Fibroblast of lung (primary cell): Measurements from ENCODE around the gene ENTR1. TPM values are rescaled to one million over a fixed set of nuclear protein-coding genes. Genes with fewer than 3 reads are reported as not detected.

Experiments
- DNase-seq, 2 donors: peaks; one replicate each; pipeline versions ENCODE4 v3.0.0 to v3.0.0-alpha.2; 2010; ENCODE audit warnings: low read depth in 2 of 2
- H2AFZ ChIP-seq: 2 replicates; pipeline ENCODE4 v1.5.1; 2012; ENCODE audit warnings: low read length, control low read depth, inconsistent platforms
- H3K27ac ChIP-seq: 2 replicates; pipeline ENCODE4 v1.5.1; 2011; ENCODE audit warnings: low read length, control low read depth; ENCODE audit not compliant: insufficient read depth
- H3K27me3 ChIP-seq: 2 replicates; pipeline ENCODE4 v1.5.1; 2011; ENCODE audit warnings: mild to moderate bottlenecking, low read length; ENCODE audit not compliant: control insufficient read depth, insufficient read depth
- H3K36me3 ChIP-seq: 2 replicates; pipeline ENCODE4 v1.5.1; 2011; ENCODE audit warnings: low read length; ENCODE audit not compliant: control insufficient read depth, insufficient read depth
- H3K4me1 ChIP-seq: 2 replicates; pipeline ENCODE4 v1.5.1; 2011; ENCODE audit warnings: low read length; ENCODE audit not compliant: control insufficient read depth, insufficient read depth; ENCODE audit errors: extremely low read depth
- H3K4me2 ChIP-seq: 2 replicates; pipeline ENCODE4 v1.5.1; 2011; ENCODE audit warnings: low read length, control low read depth; ENCODE audit not compliant: insufficient read depth; ENCODE audit errors: extremely low read depth
- H3K4me3 ChIP-seq, 4 experiments: fragments of 200-600 bp in 1 of 4; sonication (generic) in 1 of 4; replicated peaks in 1 of 4; 2 replicates each; pipeline ENCODE4 v1.5.1; 2011 to 2016; ENCODE audit warnings: low read length in 4 of 4, low read depth in 3 of 4, mild to moderate bottlenecking in 3 of 4, control low read depth in 2 of 4, inconsistent platforms in 1 of 4, mixed read lengths in 1 of 4; ENCODE audit not compliant: insufficient read depth in 1 of 4; ENCODE audit errors: control extremely low read depth in 1 of 4
- H3K79me2 ChIP-seq: 2 replicates; pipeline ENCODE4 v1.5.1; 2012; ENCODE audit warnings: mild to moderate bottlenecking, low read length, inconsistent platforms; ENCODE audit not compliant: control insufficient read depth, insufficient read depth
- H3K9ac ChIP-seq: 2 replicates; pipeline ENCODE4 v1.5.1; 2011; ENCODE audit warnings: mild to moderate bottlenecking, low read length, control low read depth; ENCODE audit not compliant: insufficient read depth
- H3K9me3 ChIP-seq: 2 replicates; pipeline ENCODE4 v1.5.1; 2012; ENCODE audit warnings: low read depth, low read length; ENCODE audit not compliant: control insufficient read depth, insufficient read depth
- H4K20me1 ChIP-seq: 2 replicates; pipeline ENCODE4 v1.5.1; 2011; ENCODE audit warnings: low read length; ENCODE audit not compliant: control insufficient read depth, insufficient read depth; ENCODE audit errors: extremely low read depth
- EZH2 ChIP-seq: IDR thresholded peaks from 2 replicates; pipeline ENCODE4 v1.5.1; 2012; ENCODE audit warnings: low read length, control low read depth, mild to moderate bottlenecking; ENCODE audit errors: missing control alignments
- polyA plus RNA-seq, 2 donors: library from polyadenylated mRNA; depleted of rRNA in 1 of 2; stranded (reverse) in 1 of 2; unstranded in 1 of 2; fragments of >200 nt; gene quantifications; 2 replicates each; pipeline ENCODE4 v1.2.1, GENCODE V29; 2011 to 2012; ENCODE audit warnings: missing spikeins in 1 of 2
- total RNA-seq: library from RNA; depleted of rRNA; stranded (reverse); fragments of >200 nt; gene quantifications from 2 replicates; pipeline ENCODE4 v1.2.1, GENCODE V29; 2014
- TF ChIP-seq, protein P1 (sequence below), 2 donors: IDR thresholded peaks in 1 of 2; conservative IDR thresholded peaks in 1 of 2; 1 replicate in 1 of 2; 2 replicates in 1 of 2; pipeline ENCODE4 v1.5.1; 2011 to 2012; ENCODE audit warnings: low read length in 2 of 2, control low read depth in 1 of 2, inconsistent platforms in 1 of 2, low read depth in 1 of 2, mild to moderate bottlenecking in 1 of 2

The ENTR1 gene
- total and polyA plus RNA-seq, 2 donors (not counting 1 experiment from before 2014, with no cell fraction given) = 24.5 to 31.9 TPM

DNA sequence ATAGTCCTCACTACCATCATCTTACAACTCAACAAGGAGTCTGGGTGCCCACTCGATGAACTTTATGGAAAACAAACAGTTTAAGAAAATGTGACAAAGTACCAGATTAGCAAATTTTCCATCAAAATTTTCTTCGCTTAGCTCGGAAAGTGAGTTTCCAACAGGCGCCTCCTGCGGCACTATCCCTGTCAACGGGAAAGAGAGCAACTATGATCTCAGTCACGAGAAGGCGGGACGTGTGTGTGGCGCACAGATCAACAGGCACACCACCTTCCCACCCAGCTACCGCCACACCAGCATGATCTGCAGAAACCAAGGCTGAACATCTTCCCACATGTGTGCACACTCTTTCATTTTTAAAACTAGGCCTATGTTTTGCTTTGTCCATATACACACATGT, 42.9 kb upstream of the ENTR1 start:
- no peak for DNase-seq
- H3K27me3 ChIP-seq = no peaks in the 10 kb centered on the region
- no peaks in the 10 kb centered on the region for H3K4me1 ChIP-seq
- H3K27ac ChIP-seq = no peak overlapping the region
- no peaks in the 10 kb centered on the region for H3K79me2 ChIP-seq
- no peak overlapping the region for H3K4me3 ChIP-seq
- no peaks in the 10 kb centered on the region for H3K9me3 ChIP-seq
- no peak for TF ChIP-seq EZH2
- TF ChIP-seq, protein P1, sequence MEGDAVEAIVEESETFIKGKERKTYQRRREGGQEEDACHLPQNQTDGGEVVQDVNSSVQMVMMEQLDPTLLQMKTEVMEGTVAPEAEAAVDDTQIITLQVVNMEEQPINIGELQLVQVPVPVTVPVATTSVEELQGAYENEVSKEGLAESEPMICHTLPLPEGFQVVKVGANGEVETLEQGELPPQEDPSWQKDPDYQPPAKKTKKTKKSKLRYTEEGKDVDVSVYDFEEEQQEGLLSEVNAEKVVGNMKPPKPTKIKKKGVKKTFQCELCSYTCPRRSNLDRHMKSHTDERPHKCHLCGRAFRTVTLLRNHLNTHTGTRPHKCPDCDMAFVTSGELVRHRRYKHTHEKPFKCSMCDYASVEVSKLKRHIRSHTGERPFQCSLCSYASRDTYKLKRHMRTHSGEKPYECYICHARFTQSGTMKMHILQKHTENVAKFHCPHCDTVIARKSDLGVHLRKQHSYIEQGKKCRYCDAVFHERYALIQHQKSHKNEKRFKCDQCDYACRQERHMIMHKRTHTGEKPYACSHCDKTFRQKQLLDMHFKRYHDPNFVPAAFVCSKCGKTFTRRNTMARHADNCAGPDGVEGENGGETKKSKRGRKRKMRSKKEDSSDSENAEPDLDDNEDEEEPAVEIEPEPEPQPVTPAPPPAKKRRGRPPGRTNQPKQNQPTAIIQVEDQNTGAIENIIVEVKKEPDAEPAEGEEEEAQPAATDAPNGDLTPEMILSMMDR (conservative IDR thresholded peaks at IDR 0.05 in 1 of 2, IDR thresholded peaks at IDR 0.05 in 1 of 2; ENCODE audit: low read depth in 1 of 2, low read length in 2 of 2) = no peak
- H3K36me3 ChIP-seq = peaks cover 40% of the 10 kb centered on the region
- no peaks in the 10 kb centered on the region for H4K20me1 ChIP-seq
- H3K9ac ChIP-seq = no peak overlapping the region
- no peak overlapping the region for H2AFZ ChIP-seq
- H3K4me2 ChIP-seq = no peak overlapping the region

DNA sequence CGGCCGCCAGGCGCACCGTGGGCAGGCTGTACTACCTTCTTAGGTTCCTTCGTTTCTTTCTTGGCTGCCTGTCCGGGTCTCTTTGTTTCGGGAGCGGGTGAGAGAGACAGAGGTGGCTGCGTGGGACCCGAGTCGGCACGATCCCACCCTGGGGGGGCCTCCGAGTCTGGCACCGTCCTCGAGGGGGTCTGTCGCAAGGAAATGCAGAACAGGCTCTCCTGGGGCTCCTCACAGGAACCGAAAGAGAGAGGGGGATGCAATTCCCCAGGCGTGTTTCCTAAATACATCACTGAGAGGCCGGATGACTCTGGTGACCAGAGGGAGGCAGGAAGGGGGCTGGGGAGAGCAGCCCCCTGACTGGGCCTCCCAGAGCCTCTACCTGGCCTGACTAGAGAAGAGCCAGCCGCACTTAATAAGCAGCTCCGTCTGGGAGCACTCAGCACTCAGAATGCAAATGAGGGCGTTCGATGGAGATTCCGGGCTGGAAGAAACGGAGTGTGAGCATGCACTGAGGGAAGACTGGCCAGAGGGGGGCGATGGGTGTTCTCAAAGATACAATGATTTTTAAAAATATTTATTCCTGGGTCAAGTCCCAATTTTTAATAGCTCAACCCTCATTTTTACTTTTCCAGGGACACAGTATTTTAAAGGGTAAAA, 40.9 kb upstream of the ENTR1 start:
- Histone ChIP-seq H3K27ac (no peak overlapping the region), H3K9ac (no peak overlapping the region), H4K20me1 (no peaks in the 10 kb centered on the region), H3K79me2 (no peaks in the 10 kb centered on the region), H3K9me3 (no peaks in the 10 kb centered on the region), H3K27me3 (no peaks in the 10 kb centered on the region), H3K4me3 (no peak overlapping the region), H3K4me2 (no peak overlapping the region), H2AFZ (no peak overlapping the region), H3K36me3 (peaks cover 45% of the 10 kb centered on the region), H3K4me1 (no peaks in the 10 kb centered on the region)
- DNase-seq = no peak
- no peak for TF ChIP-seq EZH2
- TF ChIP-seq, protein P1 (conservative IDR thresholded peaks at IDR 0.05 in 1 of 2, IDR thresholded peaks at IDR 0.05 in 1 of 2; ENCODE audit: low read depth in 1 of 2, low read length in 2 of 2) = no peak

DNA sequence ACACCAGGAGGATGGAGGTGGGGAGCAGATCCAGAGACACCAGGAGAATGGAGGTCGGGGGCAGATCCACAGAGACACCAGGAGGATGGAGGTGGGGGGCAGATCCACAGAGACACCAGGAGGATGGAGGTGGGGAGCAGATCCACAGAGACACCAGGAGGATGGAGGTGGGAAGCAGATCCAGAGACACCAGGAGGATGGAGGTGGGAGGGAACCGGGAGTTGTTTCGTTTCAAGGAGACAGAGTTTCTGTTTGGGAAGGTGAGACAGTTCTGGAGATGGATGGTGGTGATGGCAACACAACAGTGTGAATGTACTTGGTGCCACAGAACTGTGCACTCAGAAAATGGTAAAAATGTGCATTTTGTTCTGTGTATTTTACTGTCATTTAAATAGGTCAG, 38.2 kb upstream of the ENTR1 start:
- Histone ChIP-seq H3K9me3 (no peaks in the 10 kb centered on the region), H3K9ac (no peak overlapping the region), H3K27me3 (no peaks in the 10 kb centered on the region), H3K4me2 (no peak overlapping the region), H3K4me1 (no peaks in the 10 kb centered on the region), H3K79me2 (no peaks in the 10 kb centered on the region), H2AFZ (no peak overlapping the region), H3K4me3 (no peak overlapping the region), H3K27ac (no peak overlapping the region), H3K36me3 (peaks cover 31% of the 10 kb centered on the region), H4K20me1 (no peaks in the 10 kb centered on the region)
- DNase-seq = no peak
- no peak for TF ChIP-seq EZH2
- TF ChIP-seq, protein P1 (conservative IDR thresholded peaks at IDR 0.05 in 1 of 2, IDR thresholded peaks at IDR 0.05 in 1 of 2; ENCODE audit: low read depth in 1 of 2, low read length in 2 of 2) = no peak
